ENCODE results near the gene KDM5B.

KDM5B gene

GRCh38 chr1:202807451-202807925 lies 733 bp downstream of the KDM5B start (continued):
- no peak for TF ChIP-seq PRDM4 (tag by site-specific recombination; IDR thresholded peaks at IDR 0.05)
- TF ChIP-seq SCRT1 (tag by site-specific recombination; IDR thresholded peaks at IDR 0.05; ENCODE audit: borderline replicate concordance), result no peak
- TF ChIP-seq ZFHX2 (tag by site-specific recombination; conservative IDR thresholded peaks at IDR 0.05), result peak; percentile 92
- TF ChIP-seq ZNF677 (tag by site-specific recombination; IDR thresholded peaks at IDR 0.05), result no peak
- no peak for TF ChIP-seq ZNF580 (tag by site-specific recombination; IDR thresholded peaks at IDR 0.05)
- TF ChIP-seq GLI2 (tag by site-specific recombination; IDR thresholded peaks at IDR 0.05; ENCODE audit: borderline replicate concordance, low read depth), result no peak
- TF ChIP-seq ZNF624 (tag by site-specific recombination; IDR thresholded peaks at IDR 0.05), result no peak
- TF ChIP-seq YY1 (tag by site-specific recombination; IDR thresholded peaks at IDR 0.05), result no peak
- TF ChIP-seq ZBTB20 (tag by site-specific recombination; IDR thresholded peaks at IDR 0.05), result no peak
- TF ChIP-seq HOXA7 (CRISPR knock-in tag; IDR thresholded peaks at IDR 0.05; ENCODE audit: borderline replicate concordance), result no peak
- TF ChIP-seq ZNF280C (tag by site-specific recombination; IDR thresholded peaks at IDR 0.05), result no peak
- no peak for TF ChIP-seq ZNF426 (tag by site-specific recombination; IDR thresholded peaks at IDR 0.05)
- no peak for TF ChIP-seq ZSCAN18 (tag by site-specific recombination; IDR thresholded peaks at IDR 0.05)
- TF ChIP-seq ZIC2 (tag by site-specific recombination; IDR thresholded peaks at IDR 0.05), result no peak
- no peak for TF ChIP-seq ZNF148 (tag by site-specific recombination; IDR thresholded peaks at IDR 0.05; ENCODE audit: borderline replicate concordance)
- TF ChIP-seq ZFP3 (tag by site-specific recombination; IDR thresholded peaks at IDR 0.05; ENCODE audit: low read depth), result no peak
- TF ChIP-seq ZNF19 (tag by site-specific recombination; IDR thresholded peaks at IDR 0.05; ENCODE audit: low read depth), result no peak
- no peak for TF ChIP-seq ZNF26 (tag by site-specific recombination; IDR thresholded peaks at IDR 0.05)
- no peak for TF ChIP-seq ZNF514 (tag by site-specific recombination; IDR thresholded peaks at IDR 0.05)
- TF ChIP-seq ZNF660 (tag by site-specific recombination; IDR thresholded peaks at IDR 0.05), result no peak
- TF ChIP-seq ZNF214 (tag by site-specific recombination; IDR thresholded peaks at IDR 0.05; ENCODE audit: borderline replicate concordance), result no peak
- no peak for TF ChIP-seq REST (tag by site-specific recombination; IDR thresholded peaks at IDR 0.05)
- no peak for TF ChIP-seq ZNF473 (tag by site-specific recombination; IDR thresholded peaks at IDR 0.05)
- peak; percentile 6; the same call in 1 of the 2 replicates for TF ChIP-seq ZNF692 (tag by site-specific recombination; IDR thresholded peaks at IDR 0.05)

Data from HEK293 (cell line).